Endothelial cell of umbilical vein (primary cell): ENCODE data around the gene CACNA1S. TPM values are rescaled to one million over a fixed set of nuclear protein-coding genes. Genes with fewer than 3 reads are reported as not detected.

Source experiments
- BruUV-seq: library from RNA; stranded (reverse); fragments of 400-500 nt; replicated peaks from 2 replicates; lab custom pipeline; 2021; lab: Mats Ljungman, UMichigan
- CTCF ChIA-PET: fragments of 300-600, 350-600 bp; sonication (Branson Sonifier 250); formaldehyde crosslinking; loops from one replicate; lab custom pipeline; 2021; ENCODE audit warnings: antibody characterized with exemption, inconsistent platforms; lab: Charles Lee
- POLR2A ChIA-PET: fragments of 300-600, 350-600 bp; sonication (Branson Sonifier 250); formaldehyde crosslinking; loops from one replicate; lab custom pipeline; 2021; ENCODE audit warnings: antibody characterized with exemption, inconsistent platforms; lab: Charles Lee
- DNase-seq: peaks from one replicate; pipeline ENCODE4 v3.0.0-alpha.2; 2011; ENCODE audit warnings: low read depth, low spot score
- FAIRE-seq: peaks from 2 replicates; lab custom pipeline; 2011; peaks lifted over from hg19 to GRCh38; lab: Jason Lieb, UNC
- H2AFZ ChIP-seq: 2 replicates; pipeline ENCODE4 v1.6.0; 2012; ENCODE audit warnings: low read depth, low read length, control low read depth, inconsistent platforms
- H3K27ac ChIP-seq: 2 replicates; pipeline ENCODE4 v1.5.1; 2011; ENCODE audit warnings: low read depth, mild to moderate bottlenecking, control low read depth, low read length, moderate library complexity; ENCODE audit not compliant: insufficient read depth
- H3K27me3 ChIP-seq, 2 experiments: 2 replicates each; pipeline versions ENCODE4 v1.6.0 to v1.6.1; 2011; ENCODE audit warnings: low read length in 2 of 2, mixed read lengths in 1 of 2; ENCODE audit not compliant: control insufficient read depth in 2 of 2, insufficient read depth in 2 of 2
- H3K36me3 ChIP-seq, 2 experiments: 2 replicates in 1 of 2; 3 replicates in 1 of 2; pipeline ENCODE4 v1.5.1; 2011; ENCODE audit warnings: low read length in 2 of 2, mild to moderate bottlenecking in 1 of 2, moderate library complexity in 1 of 2; ENCODE audit not compliant: control insufficient read depth in 2 of 2, insufficient read depth in 2 of 2; ENCODE audit errors: extremely low read depth in 1 of 2
- H3K4me1 ChIP-seq: 3 replicates; pipeline ENCODE4 v1.5.1; 2011; ENCODE audit warnings: mild to moderate bottlenecking, low read length; ENCODE audit not compliant: control insufficient read depth, insufficient read depth; ENCODE audit errors: extremely low read depth
- H3K4me2 ChIP-seq: 2 replicates; pipeline ENCODE4 v1.6.1; 2011; ENCODE audit warnings: low read length, control low read depth, mixed read lengths; ENCODE audit not compliant: insufficient read depth
- H3K4me3 ChIP-seq, 3 experiments: fragments of 200-600 bp in 1 of 3; sonication (generic), shearing (Covaris generic) in 1 of 3; replicated peaks in 1 of 3; 2 replicates each; pipeline ENCODE4 v1.5.1; 2011 to 2016; ENCODE audit warnings: control low read depth in 3 of 3, low read length in 3 of 3, mild to moderate bottlenecking in 2 of 3, inconsistent platforms in 1 of 3, low read depth in 1 of 3, moderate library complexity in 1 of 3; ENCODE audit not compliant: insufficient read depth in 1 of 3
- H3K79me2 ChIP-seq: 2 replicates; pipeline ENCODE4 v1.6.0; 2012; ENCODE audit warnings: low read length, inconsistent platforms; ENCODE audit not compliant: control insufficient read depth, insufficient read depth
- H3K9ac ChIP-seq: replicated peaks from 2 replicates; pipeline ENCODE3; 2011; ENCODE audit warnings: low read length, control low read depth; ENCODE audit not compliant: insufficient read depth; ENCODE audit errors: extremely low read depth
- H3K9me1 ChIP-seq: replicated peaks from 3 replicates; pipeline ENCODE4 v1.6.0; 2011; ENCODE audit warnings: mild to moderate bottlenecking, low read length; ENCODE audit not compliant: control insufficient read depth, insufficient read depth; ENCODE audit errors: extremely low read depth
- H3K9me3 ChIP-seq: replicated peaks from 2 replicates; pipeline ENCODE4 v1.5.1; 2012; ENCODE audit warnings: low read length, inconsistent platforms; ENCODE audit not compliant: control insufficient read depth, insufficient read depth
- H4K20me1 ChIP-seq: replicated peaks from 2 replicates; pipeline ENCODE3; 2011; ENCODE audit warnings: mild to moderate bottlenecking, low read length; ENCODE audit not compliant: control insufficient read depth, insufficient read depth; ENCODE audit errors: extremely low read depth
- CTCF ChIP-seq, 2 donors: IDR thresholded peaks; 1 replicate in 1 of 2; 2 replicates in 1 of 2; pipeline ENCODE4 v1.5.1; 2011; ENCODE audit warnings: low read length in 2 of 2, mild to moderate bottlenecking in 2 of 2, moderate library complexity in 2 of 2, control low read depth in 1 of 2, inconsistent platforms in 1 of 2, low read depth in 1 of 2; ENCODE audit not compliant: insufficient read depth in 1 of 2; ENCODE audit errors: extremely low read depth in 1 of 2
- EZH2 ChIP-seq: IDR thresholded peaks from 2 replicates; pipeline ENCODE4 v1.6.1; 2012; ENCODE audit warnings: borderline replicate concordance, low read depth, mild to moderate bottlenecking, moderate library complexity, low read length, inconsistent platforms; ENCODE audit not compliant: severe bottlenecking
- FOS ChIP-seq: IDR thresholded peaks from 2 replicates; pipeline ENCODE4 v1.6.1; 2011; ENCODE audit warnings: mild to moderate bottlenecking, low read length, moderate library complexity, borderline replicate concordance; ENCODE audit not compliant: insufficient read depth
- GATA2 ChIP-seq: IDR thresholded peaks from 2 replicates; pipeline ENCODE4 v1.7.0; 2011; ENCODE audit warnings: low read depth, mild to moderate bottlenecking, moderate library complexity, mixed read lengths, low read length; ENCODE audit not compliant: insufficient read length, insufficient read depth
- JUN ChIP-seq: IDR thresholded peaks from 2 replicates; pipeline ENCODE4 v1.6.1; 2011; ENCODE audit warnings: borderline replicate concordance, low read depth; ENCODE audit not compliant: insufficient read length, insufficient read depth
- MAX ChIP-seq: IDR thresholded peaks from 2 replicates; pipeline ENCODE4 v1.6.1; 2011; ENCODE audit not compliant: insufficient read depth, insufficient read length
- MYC ChIP-seq: IDR thresholded peaks from one replicate; pipeline ENCODE4 v1.6.1; 2011; ENCODE audit warnings: mild to moderate bottlenecking, low read depth, low read length
- POLR2A ChIP-seq: IDR thresholded peaks from 2 replicates; pipeline ENCODE4 v1.6.1; 2012; ENCODE audit warnings: low read depth, mild to moderate bottlenecking, control low read depth, low read length
- POLR2AphosphoS5 ChIP-seq: IDR thresholded peaks from 2 replicates; pipeline ENCODE4 v1.6.1; 2012; ENCODE audit warnings: low read depth, mild to moderate bottlenecking, control low read depth, low read length, moderate library complexity; ENCODE audit not compliant: insufficient read depth
- dilution Hi-C: fragments of 300-500 bp; cut with MboI; formaldehyde crosslinking; loops from one replicate; pipeline ENCODE4 v1.15.0; 2019; ENCODE audit warnings: low sequenced_read_pairs; ENCODE audit not compliant: extremely low pct_ligation_motif_present
- intact Hi-C: fragments of 100-400 bp; cut with micrococcal nuclease; formaldehyde crosslinking; loops from one replicate; pipeline ENCODE4 v1.10.0; 2022
- polyA plus RNA-seq, 4 experiments: library from polyadenylated mRNA; depleted of rRNA in 3 of 4; stranded (reverse) in 3 of 4; unstranded in 1 of 4; fragments of >200 nt; gene quantifications; 2 replicates each; pipeline versions ENCODE4 v1.2.1 to v1.2.3, GENCODE V29; 2011 to 2012; ENCODE audit warnings: missing spikeins in 1 of 4
- total RNA-seq: library from RNA; stranded (reverse); gene quantifications from 2 replicates; pipeline ENCODE4 v1.2.3, GENCODE V29; 2021

CACNA1S gene
- total and polyA plus RNA-seq, 2 donors (not counting 3 experiments of a cell fraction or from before 2014, with no cell fraction given) = not detected

- Histone ChIP-seq H3K9me1 (no peaks in the 10 kb centered on the region), H4K20me1 (no peaks in the 10 kb centered on the region), H3K9ac (no peak overlapping the region), H3K4me3 (no peak overlapping the region), H3K4me1 (no peaks in the 10 kb centered on the region), H3K27ac (no peak overlapping the region), H3K79me2 (no peaks in the 10 kb centered on the region), H3K27me3 (peaks cover 0 to 9% of the 10 kb centered on the region in 2 experiments), H2AFZ (no peak overlapping the region), H3K36me3 (no peaks in the 10 kb centered on the region), H3K4me2 (no peak overlapping the region), H3K9me3 (no peaks in the 10 kb centered on the region)
- TF ChIP-seq FOS = no peak
- TF ChIP-seq JUN = no peak
- no peak for TF ChIP-seq GATA2
- TF ChIP-seq MAX = no peak
- TF ChIP-seq CTCF (IDR thresholded peaks at IDR 0.05; ENCODE audit: extremely low read depth in 1 of 2, insufficient read depth in 1 of 2, low read depth in 1 of 2, low read length in 2 of 2) = no peak
- TF ChIP-seq EZH2 = no peak
- TF ChIP-seq MYC = no peak
- no peak for TF ChIP-seq POLR2A
- no peak for TF ChIP-seq POLR2AphosphoS5
- DNase-seq (no peak), FAIRE-seq (no peak)
- no TSS peak for BruUV-seq
- dilution Hi-C loops (no loop called here), intact Hi-C loops (no loop called here)
- CTCF ChIA-PET = interaction anchor here (1.3 kb wide), 1 partner anchor 15 kb away, joined by 5 read pairs; no protein-coding TSS in a partner anchor
- POLR2A ChIA-PET = no interaction called here
These were observed 8.1 kb downstream of the CACNA1S start for GRCh38 chr1:201104141-201104540.
